ENCODE results near the gene GALNS. TPM values are rescaled to one million over a fixed set of nuclear protein-coding genes. Genes with fewer than 3 reads are reported as not detected.

The GALNS gene
- total and polyA plus RNA-seq, 2 of the 8 experiments (the other 6 are each of a cell fraction or from before 2014, with no cell fraction given) = 8.9 to 17.8 TPM

DNA sequence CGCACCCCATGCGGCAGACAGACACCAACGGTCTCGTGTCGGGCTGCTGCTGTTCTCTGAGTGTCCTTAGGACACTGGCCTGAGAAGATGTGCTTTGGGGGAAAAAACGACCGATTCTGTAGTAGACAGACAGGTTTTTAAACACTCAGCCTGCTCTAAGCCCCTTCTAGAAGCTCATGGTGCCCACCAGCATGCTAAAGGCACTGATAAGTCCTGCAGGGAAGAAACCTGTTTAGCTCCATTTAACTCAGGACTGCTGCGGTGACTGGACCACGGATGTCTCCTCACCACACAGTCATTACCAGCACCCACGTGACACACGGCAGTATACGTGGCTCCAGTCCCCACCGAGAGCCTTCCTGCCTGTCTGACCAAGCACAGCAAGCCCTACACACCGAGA, 26.0 kb downstream of the GALNS start:
- H3K4me2 ChIP-seq (ENCODE audit: insufficient read depth in 1 of 2, low read depth in 2 of 2, low read length in 2 of 2) = no peak overlapping the region
- no peak overlapping the region for H2BK5ac ChIP-seq (ENCODE audit: low read depth, low read length)
- no peak overlapping the region for H4K8ac ChIP-seq (ENCODE audit: extremely low read depth, insufficient read depth, low read length)
- no peak overlapping the region for H3K4me3 ChIP-seq (ENCODE audit: extremely low read depth in 1 of 4, insufficient read depth in 2 of 4, low read depth in 3 of 4, low read length in 4 of 4)
- no peaks in the 10 kb centered on the region for H3K23me2 ChIP-seq (ENCODE audit: low read depth, low read length)
- ChIA-PET CTCF (ENCODE audit: partially characterized antibody) (interaction anchor here (1.1 kb wide), 1 partner anchor 19 kb away, joined by 3 read pairs; the partner anchor contains the start of gene APRT), POLR2A (ENCODE audit: partially characterized antibody) (no interaction called here)
- H3K23ac ChIP-seq (ENCODE audit: insufficient read length) = no peak overlapping the region
- H4K91ac ChIP-seq (replicated peaks; ENCODE audit: insufficient read length, low read length) = no peak overlapping the region
- no peak overlapping the region for H3K9ac ChIP-seq (replicated peaks in 1 of 4; ENCODE audit: extremely low read depth in 1 of 4, low read depth in 3 of 4, low read length in 3 of 4)
- peaks cover 2 to 5% of the 10 kb centered on the region in 2 experiments for H4K20me1 ChIP-seq (replicated peaks in 1 of 2; ENCODE audit: control insufficient read depth in 1 of 2, insufficient read depth in 2 of 2, low read length in 2 of 2)
- no peak overlapping the region for H2BK15ac ChIP-seq (ENCODE audit: low read length)
- H2AK5ac ChIP-seq (ENCODE audit: low read depth, low read length) = no peak overlapping the region
- no peaks in the 10 kb centered on the region for H3K9me3 ChIP-seq (ENCODE audit: insufficient read depth in 2 of 2, low read depth in 1 of 2, low read length in 1 of 2)
- H3K36me3 ChIP-seq (ENCODE audit: control insufficient read depth in 2 of 4, insufficient read depth in 4 of 4, low read length in 3 of 4) = 0 out of 8 replicates have a peak, but pooled peaks cover 0 to 3% (median under 1%) of the 10 kb centered on the region in 4 experiments
- no peaks in the 10 kb centered on the region for H3K79me2 ChIP-seq (ENCODE audit: control insufficient read depth in 1 of 2, insufficient read depth in 2 of 2, low read length in 2 of 2)
- H3K18ac ChIP-seq (ENCODE audit: extremely low read depth, low read length) = no peak overlapping the region
- H2AFZ ChIP-seq (ENCODE audit: low read length) = no peak overlapping the region
- 83% methylated on average over 13 of the region's 14 CpGs; no CpG with 5 or more reads in 1 of the 2 experiments for WGBS, 2 experiments (ENCODE audit: extremely low coverage in 1 of 2, insufficient coverage in 1 of 2, insufficient read length in 1 of 2, insufficient replicate concordance in 2 of 2, low coverage in 1 of 2, low lambda C conversion rate in 2 of 2, missing lambda C conversion rate in 1 of 2)
- H2BK20ac ChIP-seq (ENCODE audit: low read length) = no peak overlapping the region
- TF ChIP-seq SIN3A (conservative IDR thresholded peaks at IDR 0.05 in 1 of 2, IDR thresholded peaks at IDR 0.05 in 1 of 2; ENCODE audit: low read depth in 1 of 2, low read length in 2 of 2) = no peak
- TF ChIP-seq SUZ12 (IDR thresholded peaks at IDR 0.05; ENCODE audit: low read length) = no peak
- TF ChIP-seq KDM5A (IDR thresholded peaks at IDR 0.05; ENCODE audit: low read length) = no peak
- no peak for TF ChIP-seq BRCA1 (IDR thresholded peaks at IDR 0.05; ENCODE audit: low read depth, low read length)
- TF ChIP-seq FOSL1 (IDR thresholded peaks at IDR 0.05; ENCODE audit: insufficient read depth, low read depth, low read length) = no peak
- TF ChIP-seq POLR2A (IDR thresholded peaks at IDR 0.05; ENCODE audit: control extremely low read depth in 1 of 2, low read depth in 2 of 2, low read length in 2 of 2) = no peak
- TF ChIP-seq HDAC6 (IDR thresholded peaks at IDR 0.05; ENCODE audit: low read depth, low read length) = no peak
- TF ChIP-seq TAF7 (optimal IDR thresholded peaks at IDR 0.05; ENCODE audit: borderline replicate concordance, low read depth, low read length) = no peak
- TF ChIP-seq CTBP2 (IDR thresholded peaks at IDR 0.05; ENCODE audit: borderline replicate concordance, insufficient read depth, insufficient read length, low read length) = no peak
- TF ChIP-seq SRF (IDR thresholded peaks at IDR 0.05; ENCODE audit: low read depth, low read length) = no peak
- TF ChIP-seq, protein P1, sequence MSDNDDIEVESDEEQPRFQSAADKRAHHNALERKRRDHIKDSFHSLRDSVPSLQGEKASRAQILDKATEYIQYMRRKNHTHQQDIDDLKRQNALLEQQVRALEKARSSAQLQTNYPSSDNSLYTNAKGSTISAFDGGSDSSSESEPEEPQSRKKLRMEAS (IDR thresholded peaks at IDR 0.05) = no peak
- no peak overlapping the region for H4K5ac ChIP-seq (ENCODE audit: insufficient read length, low read depth, low read length)
- H2BK120ac ChIP-seq (replicated peaks; ENCODE audit: low read depth, low read length) = no peak overlapping the region
- no peak for FAIRE-seq
- no peak for DNase-seq (ENCODE audit: low read depth in 1 of 2, low spot score in 2 of 2)
- no peak overlapping the region for H3K14ac ChIP-seq (ENCODE audit: insufficient read length)
- H3K4me1 ChIP-seq (replicated peaks in 1 of 4; ENCODE audit: control insufficient read depth in 3 of 4, insufficient read depth in 4 of 4, low read length in 3 of 4) = 0 out of 7 replicates have a peak, but pooled peaks cover 0 to 2% (median 0%) of the 10 kb centered on the region in 4 experiments
- 0 out of 2 replicates have a peak, but pooled peaks cover 3% of the 10 kb centered on the region for H3K79me1 ChIP-seq (ENCODE audit: low read depth, low read length)
- H3K4ac ChIP-seq (replicated peaks; ENCODE audit: insufficient read length, low read depth, low read length) = no peak overlapping the region
- no peak overlapping the region for H2BK12ac ChIP-seq (ENCODE audit: low read depth, low read length)
- H3K27me3 ChIP-seq (replicated peaks in 1 of 4; ENCODE audit: control insufficient read depth in 3 of 4, extremely low read depth in 1 of 4, insufficient read depth in 3 of 4, low read length in 3 of 4) = no peaks in the 10 kb centered on the region
- H3K56ac ChIP-seq (replicated peaks; ENCODE audit: insufficient read length, low read depth, low read length) = no peak overlapping the region
- no peak overlapping the region for H3K27ac ChIP-seq (ENCODE audit: low read depth, low read length)
